Caco-2 (cell line): ENCODE measurements around the gene FAM193A. TPM values are rescaled to one million over a fixed set of nuclear protein-coding genes. Genes with fewer than 3 reads are reported as not detected.

ENCODE experiments used
- BruUV-seq: library from RNA; stranded (reverse); fragments of 400-500 nt; replicated peaks from 2 replicates; lab custom pipeline; 2021; lab: Mats Ljungman, UMichigan
- CTCF ChIA-PET: fragments of 300-600 bp; sonication (Branson Sonifier 250); formaldehyde crosslinking; loops from one replicate; lab custom pipeline; 2022; ENCODE audit warnings: antibody characterized with exemption; lab: Charles Lee
- POLR2A ChIA-PET: fragments of 300-600 bp; sonication (Branson Sonifier 250); formaldehyde crosslinking; loops from one replicate; lab custom pipeline; 2022; ENCODE audit warnings: antibody characterized with exemption; lab: Charles Lee
- DNase-seq, 2 experiments: peaks; one replicate each; pipeline versions ENCODE4 v3.0.0 to v3.0.0-alpha.2; 2020 to 2022
- H3K27me3 ChIP-seq: replicated peaks from 2 replicates; pipeline ENCODE4 v1.6.0; 2011; ENCODE audit warnings: low read length; ENCODE audit not compliant: control insufficient read depth, insufficient read depth
- H3K36me3 ChIP-seq: 2 replicates; pipeline ENCODE4 v1.5.1; 2011; ENCODE audit warnings: low read length; ENCODE audit not compliant: control insufficient read depth, insufficient read depth
- H3K4me1 ChIP-seq: fragments of 250-450 bp; sonication (Bioruptor Pico); 2 replicates; pipeline ENCODE4 v1.5.1; 2020; ENCODE audit warnings: mild to moderate bottlenecking
- H3K4me3 ChIP-seq: 2 replicates; pipeline ENCODE4 v1.5.1; 2011; ENCODE audit warnings: low read depth, mild to moderate bottlenecking, control low read depth, low read length
- H3K9me3 ChIP-seq: fragments of 250-450 bp; sonication (Bioruptor Pico); 2 replicates; pipeline ENCODE4 v1.5.1; 2020; ENCODE audit warnings: mild to moderate bottlenecking, moderate library complexity
- H3K27ac Mint-ChIP-seq: one replicate; pipeline ENCODE4 v1.8.0; 2022; ENCODE audit warnings: mixed read lengths; ENCODE audit not compliant: unreplicated experiment
- H3K27me3 Mint-ChIP-seq: one replicate; pipeline ENCODE4 v1.8.0; 2022; ENCODE audit warnings: mixed read lengths; ENCODE audit not compliant: insufficient read depth, unreplicated experiment
- H3K36me3 Mint-ChIP-seq: one replicate; pipeline ENCODE4 v1.8.0; 2022; ENCODE audit warnings: mild to moderate bottlenecking, mixed read lengths; ENCODE audit not compliant: insufficient read depth, unreplicated experiment
- H3K4me1 Mint-ChIP-seq: one replicate; pipeline ENCODE4 v1.8.0; 2022; ENCODE audit warnings: low read depth, mixed read lengths; ENCODE audit not compliant: unreplicated experiment
- H3K4me3 Mint-ChIP-seq: one replicate; pipeline ENCODE4 v1.8.0; 2022; ENCODE audit warnings: mild to moderate bottlenecking, moderate library complexity, mixed read lengths; ENCODE audit not compliant: unreplicated experiment
- H3K9me3 Mint-ChIP-seq: one replicate; pipeline ENCODE4 v1.8.0; 2022; ENCODE audit warnings: mixed read lengths; ENCODE audit not compliant: unreplicated experiment
- CTCF ChIP-seq, 2 experiments: fragments of 200-600 bp in 1 of 2; IDR thresholded peaks; 1 replicate in 1 of 2; 2 replicates in 1 of 2; pipeline versions ENCODE4 v1.5.1 to v1.8.0; 2011 to 2022; ENCODE audit warnings: antibody characterized with exemption in 1 of 2, control low read depth in 1 of 2, inconsistent platforms in 1 of 2, low read depth in 1 of 2, low read length in 1 of 2, mild to moderate bottlenecking in 1 of 2, moderate library complexity in 1 of 2; ENCODE audit not compliant: insufficient read depth in 1 of 2, severe bottlenecking in 1 of 2, unreplicated experiment in 1 of 2
- intact Hi-C: fragments of 100-400 bp; cut with micrococcal nuclease; formaldehyde crosslinking; loops from one replicate; pipeline ENCODE4 v1.10.0; 2022; ENCODE audit not compliant: unreplicated experiment
- total RNA-seq: library from RNA; stranded (reverse); gene quantifications from 2 replicates; pipeline ENCODE4 v1.2.3, GENCODE V29; 2022

The FAM193A gene
- total RNA-seq, 1 experiment from 2014 or later, result 28.7 TPM

DNA sequence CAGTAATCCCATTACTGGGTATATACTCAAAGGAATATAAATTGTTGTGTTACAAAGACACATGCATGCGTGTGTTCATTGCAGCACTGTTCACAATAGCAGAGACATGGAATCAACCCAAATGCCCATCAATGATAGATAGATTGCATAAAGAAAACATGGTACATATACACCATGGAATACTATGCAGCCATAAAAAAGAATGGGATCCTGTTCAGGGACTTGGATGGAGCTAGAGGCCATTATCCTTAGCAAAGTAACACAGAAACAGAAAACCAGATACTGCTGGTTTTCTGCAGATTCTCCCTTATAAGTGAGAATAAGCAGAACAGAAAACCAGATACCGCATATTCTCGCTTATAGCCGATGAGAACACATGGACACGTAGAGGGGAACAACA lies 43.5 kb downstream of the FAM193A start:
- no peak for DNase-seq
- no peaks in the 10 kb centered on the region; the same call in 1 of the 2 replicates for H3K36me3 ChIP-seq
- Mint-ChIP-seq H3K9me3 (no peaks in the 10 kb centered on the region), H3K4me3 (no peak overlapping the region), H3K4me1 (peaks cover 20% of the 10 kb centered on the region), H3K27me3 (no peaks in the 10 kb centered on the region), H3K27ac (no peak overlapping the region), H3K36me3 (peaks cover 24% of the 10 kb centered on the region)
- H3K4me1 ChIP-seq, result peaks cover 10% of the 10 kb centered on the region
- CTCF ChIA-PET, result no interaction called here
- POLR2A ChIA-PET, result no interaction called here
- H3K9me3 ChIP-seq, result peaks cover 4% of the 10 kb centered on the region; the same call in 1 of the 2 replicates
- H3K4me3 ChIP-seq, result no peak overlapping the region
- BruUV-seq, result no TSS peak
- H3K27me3 ChIP-seq, result no peaks in the 10 kb centered on the region
- no peak for TF ChIP-seq CTCF (IDR thresholded peaks at IDR 0.05; ENCODE audit: insufficient read depth in 1 of 2, low read depth in 1 of 2, low read length in 1 of 2, severe bottlenecking in 1 of 2, unreplicated experiment in 1 of 2)
- intact Hi-C loops, result no loop called here

- Histone ChIP-seq H3K27me3 (no peaks in the 10 kb centered on the region), H3K9me3 (peaks cover 4% of the 10 kb centered on the region; the same call in 1 of the 2 replicates), H3K4me1 (peaks cover 10% of the 10 kb centered on the region), H3K4me3 (no peak overlapping the region), H3K36me3 (no peaks in the 10 kb centered on the region; the same call in 1 of the 2 replicates)
- no peaks in the 10 kb centered on the region for H3K27me3 Mint-ChIP-seq
- H3K36me3 Mint-ChIP-seq, result peaks cover 16% of the 10 kb centered on the region
- no peak for TF ChIP-seq CTCF (IDR thresholded peaks at IDR 0.05; ENCODE audit: insufficient read depth in 1 of 2, low read depth in 1 of 2, low read length in 1 of 2, severe bottlenecking in 1 of 2, unreplicated experiment in 1 of 2)
- intact Hi-C loops, result loop anchor here (1.0 kb wide), 1 partner anchor 47 kb away; the partner anchor contains the start of gene FAM193A
- H3K4me1 Mint-ChIP-seq, result peaks cover 20% of the 10 kb centered on the region
- ChIA-PET CTCF (no interaction called here), POLR2A (no interaction called here)
- no peaks in the 10 kb centered on the region for H3K9me3 Mint-ChIP-seq
- no TSS peak for BruUV-seq
- peak overlapping the region; percentile 54 for H3K4me3 Mint-ChIP-seq
- H3K27ac Mint-ChIP-seq, result peak overlapping the region; percentile 55
- no peak for DNase-seq
Measured at GRCh38 chr4:2583092-2583491, 46.6 kb downstream of the FAM193A start.

DNA sequence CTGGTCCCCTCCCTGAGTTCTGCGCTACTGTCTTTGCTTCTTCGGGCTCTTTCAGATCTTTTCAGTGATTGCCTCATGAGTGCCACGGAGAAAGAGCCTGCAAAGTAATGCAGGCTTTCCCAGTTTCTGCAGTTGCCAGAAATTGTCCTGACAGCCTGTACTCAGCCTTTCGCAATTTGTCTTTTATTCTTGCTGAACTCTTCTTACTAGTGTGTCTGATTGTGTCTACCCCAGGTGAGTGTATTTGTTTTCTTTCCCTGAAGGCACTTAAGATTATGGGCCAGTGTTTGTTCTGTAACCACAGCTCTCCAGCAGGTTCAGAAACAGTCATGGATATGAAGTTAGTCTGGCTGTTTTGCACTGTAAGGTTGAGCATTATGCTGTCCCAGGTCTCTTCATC lies 47.1 kb downstream of the FAM193A start:
- Histone ChIP-seq H3K27me3 (no peaks in the 10 kb centered on the region), H3K4me3 (no peak overlapping the region), H3K9me3 (peaks cover 4% of the 10 kb centered on the region; the same call in 1 of the 2 replicates), H3K36me3 (no peaks in the 10 kb centered on the region; the same call in 1 of the 2 replicates), H3K4me1 (peaks cover 10% of the 10 kb centered on the region)
- H3K27ac Mint-ChIP-seq, result peak overlapping the region; percentile 55
- no TSS peak for BruUV-seq
- H3K4me1 Mint-ChIP-seq, result peaks cover 20% of the 10 kb centered on the region
- no peaks in the 10 kb centered on the region for H3K9me3 Mint-ChIP-seq
- intact Hi-C loops, result loop anchor here (1.0 kb wide), 1 partner anchor 47 kb away; the partner anchor contains the start of gene FAM193A
- no peak for TF ChIP-seq CTCF (IDR thresholded peaks at IDR 0.05; ENCODE audit: insufficient read depth in 1 of 2, low read depth in 1 of 2, low read length in 1 of 2, severe bottlenecking in 1 of 2, unreplicated experiment in 1 of 2)
- peaks cover 18% of the 10 kb centered on the region for H3K36me3 Mint-ChIP-seq
- ChIA-PET POLR2A (no interaction called here), CTCF (no interaction called here)
- H3K27me3 Mint-ChIP-seq, result no peaks in the 10 kb centered on the region
- H3K4me3 Mint-ChIP-seq, result peak overlapping the region; percentile 54
- peak in 1 of 2 experiments; percentile 53 for DNase-seq
